PFSK-1 (cell line): ENCODE results near the gene IL13.

Experiments used
- FOXP2 ChIP-seq: optimal IDR thresholded peaks from 2 replicates; pipeline ENCODE3; 2011; ENCODE audit warnings: borderline replicate concordance, control low read depth, inconsistent platforms; ENCODE audit not compliant: insufficient read depth; ENCODE audit errors: extremely low read length, extremely low read depth
- POLR2AphosphoS5 ChIP-seq: IDR thresholded peaks from 2 replicates; pipeline ENCODE4 v1.6.1; 2012; ENCODE audit warnings: low read depth, mild to moderate bottlenecking, control low read depth, low read length, moderate library complexity
- REST ChIP-seq, 2 experiments: IDR thresholded peaks; 2 replicates each; pipeline versions ENCODE4 v1.6.1 to v1.8.0; 2011 to 2012; ENCODE audit warnings: low read depth in 2 of 2, low read length in 2 of 2, control low read depth in 1 of 2, inconsistent platforms in 1 of 2, mild to moderate bottlenecking in 1 of 2, moderate library complexity in 1 of 2; ENCODE audit not compliant: insufficient read depth in 1 of 2
- SIN3A ChIP-seq: IDR thresholded peaks from 2 replicates; pipeline ENCODE4 v1.6.1; 2012; ENCODE audit warnings: mild to moderate bottlenecking, low read length, moderate library complexity, borderline replicate concordance; ENCODE audit not compliant: insufficient read depth
- TAF1 ChIP-seq: IDR thresholded peaks from 2 replicates; pipeline ENCODE4 v1.6.1; 2012; ENCODE audit warnings: low read length, control low read depth, borderline replicate concordance; ENCODE audit not compliant: insufficient read depth

Gene IL13

GRCh38 chr5:132673488-132673887 is 15.5 kb downstream of the IL13 start:
- no peak for TF ChIP-seq REST (IDR thresholded peaks at IDR 0.05; ENCODE audit: insufficient read depth in 1 of 2, low read depth in 2 of 2, low read length in 2 of 2)
- no peak for TF ChIP-seq TAF1
- TF ChIP-seq FOXP2 = no peak
- TF ChIP-seq SIN3A = no peak
- TF ChIP-seq POLR2AphosphoS5 = no peak

- TF ChIP-seq SIN3A = no peak
- no peak for TF ChIP-seq TAF1
- no peak for TF ChIP-seq POLR2AphosphoS5
- no peak for TF ChIP-seq FOXP2
- TF ChIP-seq REST (IDR thresholded peaks at IDR 0.05; ENCODE audit: insufficient read depth in 1 of 2, low read depth in 2 of 2, low read length in 2 of 2) = no peak
Observed at GRCh38 chr5:132673939-132674630, 16.1 kb downstream of the IL13 start, which contains the start of gene IL4. TSS of gene IL4 (plus strand) at chr5:132673989. CDS start at chr5:132674051, 62 bp downstream.

GRCh38 chr5:132674671-132675506 is 16.9 kb downstream of the IL13 start:
- no peak for TF ChIP-seq POLR2AphosphoS5
- no peak for TF ChIP-seq TAF1
- TF ChIP-seq FOXP2 = no peak
- no peak for TF ChIP-seq REST (IDR thresholded peaks at IDR 0.05; ENCODE audit: insufficient read depth in 1 of 2, low read depth in 2 of 2, low read length in 2 of 2)
- TF ChIP-seq SIN3A = no peak

GRCh38 chr5:132675936-132676689 is 18.1 kb downstream of the IL13 start:
- no peak for TF ChIP-seq POLR2AphosphoS5
- TF ChIP-seq TAF1 = no peak
- TF ChIP-seq REST (IDR thresholded peaks at IDR 0.05; ENCODE audit: insufficient read depth in 1 of 2, low read depth in 2 of 2, low read length in 2 of 2) = no peak
- TF ChIP-seq SIN3A = no peak
- no peak for TF ChIP-seq FOXP2
